ENCODE data around the gene ANKRD24.

The ANKRD24 gene

DNA sequence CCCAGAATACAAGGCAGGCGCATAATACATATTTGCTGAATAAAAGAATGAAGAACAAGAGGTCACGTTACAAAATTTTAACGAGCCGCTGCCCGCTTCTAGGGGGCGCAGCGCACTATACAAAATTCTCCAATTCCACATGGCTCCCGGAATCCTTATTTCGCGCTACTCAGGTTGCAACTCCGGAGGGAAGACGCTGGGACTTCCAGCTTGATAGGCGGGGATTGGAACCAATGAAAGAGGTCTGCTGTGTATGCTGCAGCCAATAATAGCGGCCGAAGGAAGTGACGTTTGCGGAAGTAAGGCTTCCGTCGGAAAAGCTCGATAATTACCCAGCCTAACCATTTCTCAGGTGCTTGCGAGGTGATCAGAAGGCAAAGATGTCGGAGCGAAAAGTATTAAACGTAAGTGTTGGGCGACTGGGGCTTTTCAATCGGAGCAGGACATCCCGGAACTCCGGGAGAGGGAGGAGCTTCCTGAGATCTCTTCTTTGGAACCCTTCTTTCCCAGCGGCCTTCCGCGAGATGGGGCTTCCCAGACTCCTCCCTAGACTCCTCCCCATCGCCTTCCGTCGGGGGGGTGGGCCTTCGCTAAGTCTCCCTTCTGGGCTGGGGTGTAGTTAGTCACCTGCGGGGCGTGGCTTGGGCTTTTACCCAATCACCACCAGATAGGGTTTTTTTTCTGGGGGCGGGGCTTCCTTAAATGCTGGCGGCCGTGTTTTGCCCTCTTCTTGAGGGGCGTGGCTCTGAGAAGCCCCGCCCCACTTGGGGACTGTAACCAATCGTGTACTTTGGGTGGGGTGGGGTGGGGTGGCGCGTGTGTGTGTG is 64.5 kb downstream of the ANKRD24 start, which contains the start of gene YJU2:
TSS of gene YJU2 (plus strand) at position 314 of the 827 bp plus-strand sequence. CDS start at position 381, 67 bp downstream.
- no peaks in the 10 kb centered on the region for H3K27me3 ChIP-seq (ENCODE audit: low read length)
- H3K36me3 ChIP-seq (ENCODE audit: low read length), result peaks cover 19% of the 10 kb centered on the region
- peak within 1 kb of the TSS; percentile 58 for H3K9ac ChIP-seq (ENCODE audit: low read length)
- H3K9me3 ChIP-seq (ENCODE audit: insufficient read depth, low read length), result no peaks in the 10 kb centered on the region
- peaks cover 20% of the 10 kb centered on the region for H3K79me2 ChIP-seq (ENCODE audit: insufficient read depth, low read length)
- TF ChIP-seq, protein P1, sequence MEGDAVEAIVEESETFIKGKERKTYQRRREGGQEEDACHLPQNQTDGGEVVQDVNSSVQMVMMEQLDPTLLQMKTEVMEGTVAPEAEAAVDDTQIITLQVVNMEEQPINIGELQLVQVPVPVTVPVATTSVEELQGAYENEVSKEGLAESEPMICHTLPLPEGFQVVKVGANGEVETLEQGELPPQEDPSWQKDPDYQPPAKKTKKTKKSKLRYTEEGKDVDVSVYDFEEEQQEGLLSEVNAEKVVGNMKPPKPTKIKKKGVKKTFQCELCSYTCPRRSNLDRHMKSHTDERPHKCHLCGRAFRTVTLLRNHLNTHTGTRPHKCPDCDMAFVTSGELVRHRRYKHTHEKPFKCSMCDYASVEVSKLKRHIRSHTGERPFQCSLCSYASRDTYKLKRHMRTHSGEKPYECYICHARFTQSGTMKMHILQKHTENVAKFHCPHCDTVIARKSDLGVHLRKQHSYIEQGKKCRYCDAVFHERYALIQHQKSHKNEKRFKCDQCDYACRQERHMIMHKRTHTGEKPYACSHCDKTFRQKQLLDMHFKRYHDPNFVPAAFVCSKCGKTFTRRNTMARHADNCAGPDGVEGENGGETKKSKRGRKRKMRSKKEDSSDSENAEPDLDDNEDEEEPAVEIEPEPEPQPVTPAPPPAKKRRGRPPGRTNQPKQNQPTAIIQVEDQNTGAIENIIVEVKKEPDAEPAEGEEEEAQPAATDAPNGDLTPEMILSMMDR (IDR thresholded peaks at IDR 0.05; ENCODE audit: insufficient read depth, low read length, poor library complexity, severe bottlenecking), result peak; percentile 44
- TF ChIP-seq EZH2phosphoT487 (conservative IDR thresholded peaks at IDR 0.05; ENCODE audit: low read length), result no peak
- H3K4me3 ChIP-seq (ENCODE audit: insufficient read depth, low read length, poor library complexity, severe bottlenecking), result peak within 1 kb of the TSS; percentile 55
- no peaks in the 10 kb centered on the region for H3K9me2 ChIP-seq (replicated peaks; ENCODE audit: insufficient read depth, low read length)
- peak within 1 kb of the TSS; percentile 73 for H3K27ac ChIP-seq (ENCODE audit: low read depth, low read length)
- H3K4me2 ChIP-seq (ENCODE audit: low read depth, low read length, poor library complexity, severe bottlenecking), result peak within 1 kb of the TSS; percentile 79
- no peaks in the 10 kb centered on the region for H4K20me1 ChIP-seq (ENCODE audit: low read depth, low read length)
- no peaks in the 10 kb centered on the region for H3F3A ChIP-seq (ENCODE audit: insufficient read depth)
- peak within 1 kb of the TSS; percentile 91 for H2AFZ ChIP-seq (ENCODE audit: low read depth, low read length, severe bottlenecking)

DNA sequence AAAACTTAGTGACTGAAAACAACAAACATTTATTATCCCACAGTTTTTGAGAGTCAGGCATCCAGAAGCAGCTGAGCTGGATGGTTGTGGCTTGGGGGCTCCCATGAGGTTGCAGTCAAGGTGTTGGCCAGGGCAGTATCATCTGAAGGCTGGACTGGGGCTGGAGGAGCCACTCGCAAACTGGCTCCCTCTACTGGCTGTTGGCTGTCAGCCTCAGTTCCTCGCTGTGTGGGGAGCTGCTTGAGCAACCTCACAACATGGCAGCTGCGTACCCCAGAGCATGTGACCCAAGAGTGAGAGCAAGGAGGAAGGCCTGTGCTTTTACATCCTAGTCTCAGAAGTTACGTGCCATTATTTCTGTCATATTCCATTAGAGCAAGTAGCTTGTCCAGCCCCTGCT is 74.1 kb downstream of the ANKRD24 start:
- Histone ChIP-seq H3K36me3 (ENCODE audit: low read length) (peaks cover 22% of the 10 kb centered on the region), H3K27me3 (ENCODE audit: low read length) (no peaks in the 10 kb centered on the region), H4K20me1 (ENCODE audit: low read depth, low read length) (no peaks in the 10 kb centered on the region), H3K27ac (ENCODE audit: low read depth, low read length) (no peak overlapping the region), H3F3A (ENCODE audit: insufficient read depth) (no peaks in the 10 kb centered on the region), H2AFZ (ENCODE audit: low read depth, low read length, severe bottlenecking) (no peak overlapping the region), H3K79me2 (ENCODE audit: insufficient read depth, low read length) (no peaks in the 10 kb centered on the region), H3K9me2 (replicated peaks; ENCODE audit: insufficient read depth, low read length) (no peaks in the 10 kb centered on the region), H3K4me3 (ENCODE audit: insufficient read depth, low read length, poor library complexity, severe bottlenecking) (no peak overlapping the region), H3K9me3 (ENCODE audit: insufficient read depth, low read length) (no peaks in the 10 kb centered on the region), H3K4me2 (ENCODE audit: low read depth, low read length, poor library complexity, severe bottlenecking) (no peak overlapping the region), H3K9ac (ENCODE audit: low read length) (no peak overlapping the region)
- no peak for TF ChIP-seq EZH2phosphoT487 (conservative IDR thresholded peaks at IDR 0.05; ENCODE audit: low read length)
- TF ChIP-seq, protein P1 (IDR thresholded peaks at IDR 0.05; ENCODE audit: insufficient read depth, low read length, poor library complexity, severe bottlenecking), result peak; percentile 36

DNA sequence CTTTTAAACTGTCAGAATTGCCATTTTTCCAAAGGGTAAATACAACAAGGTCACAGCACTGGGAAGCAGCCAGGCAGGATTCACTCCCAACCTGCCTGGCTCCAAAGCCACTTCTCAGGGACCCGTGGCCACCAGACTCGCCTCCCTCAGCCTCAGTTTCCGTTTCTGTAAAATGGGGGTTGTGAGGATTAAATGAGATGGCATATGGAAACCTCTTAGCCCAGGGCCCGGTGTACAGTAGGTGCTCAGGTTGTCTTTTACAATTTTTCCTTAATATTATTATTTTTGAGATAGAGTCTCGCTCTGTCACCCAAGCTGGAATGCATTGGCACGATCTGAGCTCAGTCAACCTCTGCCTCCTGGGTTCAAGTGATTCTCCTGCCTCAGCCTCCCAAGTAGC is 74.5 kb downstream of the ANKRD24 start:
- H3F3A ChIP-seq (ENCODE audit: insufficient read depth), result no peaks in the 10 kb centered on the region
- no peak overlapping the region for H3K9ac ChIP-seq (ENCODE audit: low read length)
- no peaks in the 10 kb centered on the region for H4K20me1 ChIP-seq (ENCODE audit: low read depth, low read length)
- H3K79me2 ChIP-seq (ENCODE audit: insufficient read depth, low read length), result no peaks in the 10 kb centered on the region
- no peaks in the 10 kb centered on the region for H3K27me3 ChIP-seq (ENCODE audit: low read length)
- H3K4me2 ChIP-seq (ENCODE audit: low read depth, low read length, poor library complexity, severe bottlenecking), result no peak overlapping the region
- no peaks in the 10 kb centered on the region for H3K9me3 ChIP-seq (ENCODE audit: insufficient read depth, low read length)
- H2AFZ ChIP-seq (ENCODE audit: low read depth, low read length, severe bottlenecking), result no peak overlapping the region
- peaks cover 22% of the 10 kb centered on the region for H3K36me3 ChIP-seq (ENCODE audit: low read length)
- no peak for TF ChIP-seq EZH2phosphoT487 (conservative IDR thresholded peaks at IDR 0.05; ENCODE audit: low read length)
- TF ChIP-seq, protein P1 (IDR thresholded peaks at IDR 0.05; ENCODE audit: insufficient read depth, low read length, poor library complexity, severe bottlenecking), result no peak
- no peaks in the 10 kb centered on the region for H3K9me2 ChIP-seq (replicated peaks; ENCODE audit: insufficient read depth, low read length)
- no peak overlapping the region for H3K4me3 ChIP-seq (ENCODE audit: insufficient read depth, low read length, poor library complexity, severe bottlenecking)
- no peak overlapping the region for H3K27ac ChIP-seq (ENCODE audit: low read depth, low read length)
